HPDE6-E6E7 (cell line): ENCODE data around the gene DPY19L3.
"Not testable (repeated sequence)": the region's sequence is repeated elsewhere in the genome, so short reads cannot be mapped to it uniquely, and the experiment has no call there.

ENCODE experiments used
- DNase-seq: peaks from one replicate; pipeline ENCODE4 v3.0.0; 2011; ENCODE audit warnings: missing footprints; ENCODE audit errors: extremely low spot score

DPY19L3 gene

GRCh38 chr19:32438751-32439150, 33.2 kb downstream of the DPY19L3 start:
- DNase-seq = no peak

GRCh38 chr19:32442650-32443049, 37.1 kb downstream of the DPY19L3 start:
- no peak for DNase-seq

GRCh38 chr19:32447534-32447933, 42.0 kb downstream of the DPY19L3 start:
- DNase-seq = not testable (repeated sequence)

- DNase-seq = no peak
Observed at GRCh38 chr19:32448026-32448425, 42.5 kb downstream of the DPY19L3 start.

- no peak for DNase-seq
Observed at GRCh38 chr19:32450217-32450616, 44.6 kb downstream of the DPY19L3 start.

- no peak for DNase-seq
Observed at GRCh38 chr19:32453736-32454135, 48.2 kb downstream of the DPY19L3 start.

GRCh38 chr19:32456406-32456805, 50.8 kb downstream of the DPY19L3 start:
- DNase-seq = no peak

- DNase-seq = no peak
Observed at GRCh38 chr19:32457571-32458158, 52.1 kb downstream of the DPY19L3 start.

GRCh38 chr19:32458500-32459123, 53.0 kb downstream of the DPY19L3 start:
- no peak for DNase-seq

GRCh38 chr19:32459204-32459865, 53.8 kb downstream of the DPY19L3 start:
- no peak for DNase-seq

GRCh38 chr19:32460476-32460875, 54.9 kb downstream of the DPY19L3 start:
- no peak for DNase-seq

- DNase-seq = no peak
Observed at GRCh38 chr19:32464279-32464678, 58.7 kb downstream of the DPY19L3 start.

GRCh38 chr19:32465176-32465575, 59.6 kb downstream of the DPY19L3 start:
- no peak for DNase-seq

GRCh38 chr19:32469795-32470194, 64.2 kb downstream of the DPY19L3 start:
- no peak for DNase-seq

GRCh38 chr19:32471095-32471494, 65.5 kb downstream of the DPY19L3 start:
- no peak for DNase-seq

GRCh38 chr19:32471811-32472210, 66.2 kb downstream of the DPY19L3 start:
- no peak for DNase-seq

GRCh38 chr19:32475141-32476031, 69.8 kb downstream of the DPY19L3 start:
- DNase-seq = no peak

- no peak for DNase-seq
Observed at GRCh38 chr19:32476032-32476350, 70.4 kb downstream of the DPY19L3 start.

- no peak for DNase-seq
Observed at GRCh38 chr19:32480321-32480720, 74.8 kb downstream of the DPY19L3 start.

- no peak for DNase-seq
Observed at GRCh38 chr19:32483574-32483973, 78.0 kb downstream of the DPY19L3 start.

GRCh38 chr19:32489971-32490370, 84.4 kb downstream of the DPY19L3 start:
- no peak for DNase-seq

GRCh38 chr19:32497391-32497790, 91.8 kb downstream of the DPY19L3 start:
- no peak for DNase-seq
